Sigmoid colon (tissue), 4 donors: ENCODE results near the gene ATG101.

Source experiments
- POLR2A ChIP-seq, 2 donors: fragments of 450-650 bp; IDR thresholded peaks; one replicate each; pipeline ENCODE4 v1.6.1; 2016; ENCODE audit warnings: antibody characterized with exemption in 2 of 2, mild to moderate bottlenecking in 2 of 2, moderate library complexity in 2 of 2
- POLR2AphosphoS5 ChIP-seq, 4 donors: sonication (generic); formaldehyde crosslinking; IDR thresholded peaks; one replicate each; pipeline ENCODE4 v1.6.1; 2017; ENCODE audit warnings: antibody characterized with exemption in 4 of 4
- TF ChIP-seq, protein P1 (sequence below), 4 experiments: fragments of 450-650 bp in 3 of 4; fragments of 200-600 bp in 1 of 4; IDR thresholded peaks; one replicate each; pipeline ENCODE4 v1.5.1; 2016 to 2019; ENCODE audit warnings: antibody characterized with exemption in 4 of 4, mild to moderate bottlenecking in 3 of 4, moderate library complexity in 2 of 4

GRCh38 chr12:52041695-52042123, 28.1 kb upstream of the ATG101 start:
- TF ChIP-seq POLR2A (IDR thresholded peaks at IDR 0.05) (no peak), POLR2AphosphoS5 (IDR thresholded peaks at IDR 0.05) (no peak)
- TF ChIP-seq, protein P1, sequence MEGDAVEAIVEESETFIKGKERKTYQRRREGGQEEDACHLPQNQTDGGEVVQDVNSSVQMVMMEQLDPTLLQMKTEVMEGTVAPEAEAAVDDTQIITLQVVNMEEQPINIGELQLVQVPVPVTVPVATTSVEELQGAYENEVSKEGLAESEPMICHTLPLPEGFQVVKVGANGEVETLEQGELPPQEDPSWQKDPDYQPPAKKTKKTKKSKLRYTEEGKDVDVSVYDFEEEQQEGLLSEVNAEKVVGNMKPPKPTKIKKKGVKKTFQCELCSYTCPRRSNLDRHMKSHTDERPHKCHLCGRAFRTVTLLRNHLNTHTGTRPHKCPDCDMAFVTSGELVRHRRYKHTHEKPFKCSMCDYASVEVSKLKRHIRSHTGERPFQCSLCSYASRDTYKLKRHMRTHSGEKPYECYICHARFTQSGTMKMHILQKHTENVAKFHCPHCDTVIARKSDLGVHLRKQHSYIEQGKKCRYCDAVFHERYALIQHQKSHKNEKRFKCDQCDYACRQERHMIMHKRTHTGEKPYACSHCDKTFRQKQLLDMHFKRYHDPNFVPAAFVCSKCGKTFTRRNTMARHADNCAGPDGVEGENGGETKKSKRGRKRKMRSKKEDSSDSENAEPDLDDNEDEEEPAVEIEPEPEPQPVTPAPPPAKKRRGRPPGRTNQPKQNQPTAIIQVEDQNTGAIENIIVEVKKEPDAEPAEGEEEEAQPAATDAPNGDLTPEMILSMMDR (IDR thresholded peaks at IDR 0.05): no peak
